T-helper 1 cell (primary cell): ENCODE measurements around the gene DROSHA.
"Not testable (repeated sequence)": the region's sequence is repeated elsewhere in the genome, so short reads cannot be mapped to it uniquely, and the experiment has no call there.

ENCODE experiments used
- DNase-seq, 5 donors: peaks; one replicate each; pipeline ENCODE4 v3.0.0-alpha.2; 2012 to 2020

DROSHA gene

GRCh38 chr5:31415009-31415923 is 116.6 kb downstream of the DROSHA start:
- DNase-seq = no peak

GRCh38 chr5:31413030-31413812 is 118.7 kb downstream of the DROSHA start:
- no peak for DNase-seq

GRCh38 chr5:31412324-31412723 is 119.6 kb downstream of the DROSHA start:
- DNase-seq = no peak

GRCh38 chr5:31410089-31410488 is 121.8 kb downstream of the DROSHA start:
- no peak for DNase-seq

GRCh38 chr5:31408814-31409213 is 123.1 kb downstream of the DROSHA start:
- no peak for DNase-seq

- DNase-seq = no peak
Observed at GRCh38 chr5:31407921-31408693, 123.8 kb downstream of the DROSHA start.

GRCh38 chr5:31404325-31404724 is 127.6 kb downstream of the DROSHA start:
- no peak for DNase-seq

GRCh38 chr5:31401691-31402090 is 130.2 kb downstream of the DROSHA start:
- DNase-seq = no peak

GRCh38 chr5:31397926-31398557 is 133.9 kb downstream of the DROSHA start:
- DNase-seq = no peak

- DNase-seq = no peak
Observed at GRCh38 chr5:31396611-31397295, 135.1 kb downstream of the DROSHA start.

- not testable (repeated sequence) for DNase-seq
Observed at GRCh38 chr5:31395450-31396045, 136.3 kb downstream of the DROSHA start.

GRCh38 chr5:31393126-31393525 is 138.8 kb downstream of the DROSHA start:
- no peak for DNase-seq

- no peak for DNase-seq
Observed at GRCh38 chr5:31392061-31392460, 139.8 kb downstream of the DROSHA start.

- no peak for DNase-seq
Observed at GRCh38 chr5:31390256-31390655, 141.6 kb downstream of the DROSHA start.

- no peak for DNase-seq
Observed at GRCh38 chr5:31385774-31386537, 145.9 kb downstream of the DROSHA start.

GRCh38 chr5:31383734-31384133 is 148.2 kb downstream of the DROSHA start:
- no peak for DNase-seq

- no peak for DNase-seq
Observed at GRCh38 chr5:31382051-31382878, 149.6 kb downstream of the DROSHA start.

- DNase-seq = no peak
Observed at GRCh38 chr5:31381299-31381698, 150.6 kb downstream of the DROSHA start.

GRCh38 chr5:31380049-31380448 is 151.8 kb downstream of the DROSHA start:
- DNase-seq = no peak

GRCh38 chr5:31378838-31379237 is 153.1 kb downstream of the DROSHA start:
- no peak for DNase-seq
